ENCODE data around the gene ZP1. TPM values are rescaled to one million over a fixed set of nuclear protein-coding genes. Genes with fewer than 3 reads are reported as not detected.

The ZP1 gene
- total and polyA plus RNA-seq, 2 of the 13 experiments (the other 11 are each of a cell fraction or from before 2014, with no cell fraction given) = 0.16 TPM; not detected in 1

GRCh38 chr11:60841797-60842667, 25.3 kb upstream of the ZP1 start, which contains the start of gene CCDC86 (continued):
- TF ChIP-seq TFDP2 (CRISPR knock-in tag; IDR thresholded peaks at IDR 0.05) (peak; percentile 79), TBX3 (IDR thresholded peaks at IDR 0.05; ENCODE audit: borderline replicate concordance) (peak; percentile 27; the same call in 1 of the 2 replicates), ETV6 (CRISPR knock-in tag; conservative IDR thresholded peaks at IDR 0.05) (peak; percentile 83; the same call in 1 of the 2 replicates), MTA3 (CRISPR knock-in tag; IDR thresholded peaks at IDR 0.05) (no peak), TBL1XR1 (IDR thresholded peaks at IDR 0.05; ENCODE audit: borderline replicate concordance, low read length, partially characterized antibody) (peak; percentile 18), ZNF512 (CRISPR knock-in tag; IDR thresholded peaks at IDR 0.05) (no peak), EEA1 (CRISPR knock-in tag; IDR thresholded peaks at IDR 0.05; ENCODE audit: borderline replicate concordance) (no peak; the same call in 1 of the 2 replicates), ZBTB38 (CRISPR knock-in tag; IDR thresholded peaks at IDR 0.05) (0 out of 2 replicates have a peak, but pooled peaks have one; percentile 37), PHF8 (CRISPR knock-in tag; IDR thresholded peaks at IDR 0.05) (peak; percentile 87), RFX5 (IDR thresholded peaks at IDR 0.05; ENCODE audit: low read depth, low read length) (peak; percentile 85), ELF4 (CRISPR knock-in tag; IDR thresholded peaks at IDR 0.05; ENCODE audit: borderline replicate concordance) (no peak), ETV5 (CRISPR knock-in tag; IDR thresholded peaks at IDR 0.05; ENCODE audit: borderline replicate concordance) (peak; percentile 71; the same call in 1 of the 2 replicates), KDM1A (CRISPR knock-in tag; IDR thresholded peaks at IDR 0.05) (no peak), ZNF253 (CRISPR knock-in tag; IDR thresholded peaks at IDR 0.05; ENCODE audit: borderline replicate concordance) (peak; percentile 65; the same call in 1 of the 2 replicates), CHCHD3 (CRISPR knock-in tag; IDR thresholded peaks at IDR 0.05) (no peak), ZSCAN22 (CRISPR knock-in tag; IDR thresholded peaks at IDR 0.05) (no peak), ZNF432 (CRISPR knock-in tag; IDR thresholded peaks at IDR 0.05; ENCODE audit: borderline replicate concordance) (no peak), ZHX1 (CRISPR knock-in tag; IDR thresholded peaks at IDR 0.05; ENCODE audit: low read depth) (peak; percentile 100), FOXP1 (IDR thresholded peaks at IDR 0.05) (no peak), FOXP1 (CRISPR knock-in tag; IDR thresholded peaks at IDR 0.05) (peak; percentile 50; the same call in 1 of the 2 replicates), MXD3 (CRISPR knock-in tag; IDR thresholded peaks at IDR 0.05) (peak; percentile 99), PBX3 (CRISPR knock-in tag; IDR thresholded peaks at IDR 0.05; ENCODE audit: borderline replicate concordance) (no peak)
